HCT116 (cell line): ENCODE measurements around the gene TSPEAR.
"Not testable (repeated sequence)": the region's sequence is repeated elsewhere in the genome, so short reads cannot be mapped to it uniquely, and the experiment has no call there.

Source experiments
- ELF1 ChIP-seq: IDR thresholded peaks from 2 replicates; pipeline ENCODE4 v1.6.1; 2012; ENCODE audit warnings: low read depth, borderline replicate concordance
- EZH2 ChIP-seq: fragments of 200-600 bp; sonication (generic); IDR thresholded peaks from 2 replicates; pipeline ENCODE4 v1.6.1; 2017; ENCODE audit warnings: antibody characterized with exemption, mixed run types
- EZH2phosphoT487 ChIP-seq: fragments of 200-600 bp; IDR thresholded peaks from 2 replicates; pipeline ENCODE4 v1.6.1; 2018; ENCODE audit warnings: antibody characterized with exemption, borderline replicate concordance
- JUND ChIP-seq: IDR thresholded peaks from 2 replicates; pipeline ENCODE4 v1.6.1; 2012
- MAX ChIP-seq: IDR thresholded peaks from 2 replicates; pipeline ENCODE4 v1.6.1; 2012
- RAD21 ChIP-seq: IDR thresholded peaks from 2 replicates; pipeline ENCODE4 v1.6.1; 2012; ENCODE audit warnings: low read depth, mild to moderate bottlenecking
- SIN3A ChIP-seq: IDR thresholded peaks from 2 replicates; pipeline ENCODE4 v1.6.1; 2012; ENCODE audit warnings: low read depth
- TF ChIP-seq, protein P1 (sequence below), 3 experiments: fragments of 200-600 bp in 1 of 3; sonication (generic) in 1 of 3; IDR thresholded peaks in 2 of 3; conservative IDR thresholded peaks in 1 of 3; 2 replicates each; pipeline ENCODE4 v1.5.1; 2012 to 2017; ENCODE audit warnings: low read depth in 2 of 3, low read length in 2 of 3, antibody characterized with exemption in 1 of 3, borderline replicate concordance in 1 of 3, control low read depth in 1 of 3, mild to moderate bottlenecking in 1 of 3, mixed read lengths in 1 of 3, mixed run types in 1 of 3, moderate library complexity in 1 of 3; ENCODE audit not compliant: insufficient read depth in 1 of 3

DNA sequence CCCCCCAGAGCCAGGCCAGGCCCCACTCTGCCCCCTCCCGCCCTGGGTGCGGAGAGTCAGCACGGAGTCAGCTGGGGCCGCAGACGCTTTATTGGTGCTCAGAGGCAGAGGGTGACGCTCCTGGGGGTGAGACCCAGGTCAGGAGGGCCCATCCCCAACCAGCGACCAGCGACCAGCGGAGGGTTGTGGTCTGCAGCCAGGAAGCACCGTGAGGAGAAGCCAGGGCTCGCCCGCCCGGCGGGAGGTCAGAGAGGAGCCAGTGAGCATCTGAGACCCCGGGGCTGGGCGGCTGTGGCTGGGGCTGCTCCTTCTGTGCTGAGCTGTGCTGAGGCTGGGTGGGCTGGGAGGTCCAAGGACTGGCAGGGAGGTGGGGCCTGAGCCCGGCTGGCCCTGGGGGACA, 161.1 kb downstream of the TSPEAR start:
- TF ChIP-seq, protein P1, sequence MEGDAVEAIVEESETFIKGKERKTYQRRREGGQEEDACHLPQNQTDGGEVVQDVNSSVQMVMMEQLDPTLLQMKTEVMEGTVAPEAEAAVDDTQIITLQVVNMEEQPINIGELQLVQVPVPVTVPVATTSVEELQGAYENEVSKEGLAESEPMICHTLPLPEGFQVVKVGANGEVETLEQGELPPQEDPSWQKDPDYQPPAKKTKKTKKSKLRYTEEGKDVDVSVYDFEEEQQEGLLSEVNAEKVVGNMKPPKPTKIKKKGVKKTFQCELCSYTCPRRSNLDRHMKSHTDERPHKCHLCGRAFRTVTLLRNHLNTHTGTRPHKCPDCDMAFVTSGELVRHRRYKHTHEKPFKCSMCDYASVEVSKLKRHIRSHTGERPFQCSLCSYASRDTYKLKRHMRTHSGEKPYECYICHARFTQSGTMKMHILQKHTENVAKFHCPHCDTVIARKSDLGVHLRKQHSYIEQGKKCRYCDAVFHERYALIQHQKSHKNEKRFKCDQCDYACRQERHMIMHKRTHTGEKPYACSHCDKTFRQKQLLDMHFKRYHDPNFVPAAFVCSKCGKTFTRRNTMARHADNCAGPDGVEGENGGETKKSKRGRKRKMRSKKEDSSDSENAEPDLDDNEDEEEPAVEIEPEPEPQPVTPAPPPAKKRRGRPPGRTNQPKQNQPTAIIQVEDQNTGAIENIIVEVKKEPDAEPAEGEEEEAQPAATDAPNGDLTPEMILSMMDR (IDR thresholded peaks at IDR 0.05 in 2 of 3, conservative IDR thresholded peaks at IDR 0.05 in 1 of 3; ENCODE audit: borderline replicate concordance in 1 of 3, insufficient read depth in 1 of 3, low read depth in 2 of 3, low read length in 2 of 3), result not testable (repeated sequence)
- TF ChIP-seq EZH2, MAX, JUND, RAD21, ELF1, SIN3A, EZH2phosphoT487: not testable (repeated sequence)
